ENCODE data around the gene SAMD4A.

SAMD4A gene

GRCh38 chr14:54778618-54779345 lies 211.9 kb downstream of the SAMD4A start:
- Histone ChIP-seq H3K36me3 (replicated peaks) (no peaks in the 10 kb centered on the region; the same call in 1 of the 2 replicates), H3K4me1 (peaks cover 2% of the 10 kb centered on the region), H3K9me3 (no peaks in the 10 kb centered on the region), H3K27me3 (ENCODE audit: low read depth) (no peaks in the 10 kb centered on the region), H3K4me3 (no peak overlapping the region)
- no peak for DNase-seq (ENCODE audit: low spot score in 2 of 2)
- in situ Hi-C loops (cut with MboI; ENCODE audit: low sequenced_read_pairs) = loop anchor here (10.0 kb wide), 1 partner anchor 214 kb away; the partner anchor contains the start of gene SAMD4A

GRCh38 chr14:54781080-54781479 lies 214.2 kb downstream of the SAMD4A start:
- no peaks in the 10 kb centered on the region for H3K9me3 ChIP-seq
- H3K27me3 ChIP-seq (ENCODE audit: low read depth) = no peaks in the 10 kb centered on the region
- H3K4me3 ChIP-seq = no peak overlapping the region
- H3K4me1 ChIP-seq = no peaks in the 10 kb centered on the region
- in situ Hi-C loops (cut with MboI; ENCODE audit: low sequenced_read_pairs) = no loop called here
- DNase-seq (ENCODE audit: low spot score in 2 of 2) = no peak
- peaks cover 5% of the 10 kb centered on the region for H3K36me3 ChIP-seq (replicated peaks)

DNA sequence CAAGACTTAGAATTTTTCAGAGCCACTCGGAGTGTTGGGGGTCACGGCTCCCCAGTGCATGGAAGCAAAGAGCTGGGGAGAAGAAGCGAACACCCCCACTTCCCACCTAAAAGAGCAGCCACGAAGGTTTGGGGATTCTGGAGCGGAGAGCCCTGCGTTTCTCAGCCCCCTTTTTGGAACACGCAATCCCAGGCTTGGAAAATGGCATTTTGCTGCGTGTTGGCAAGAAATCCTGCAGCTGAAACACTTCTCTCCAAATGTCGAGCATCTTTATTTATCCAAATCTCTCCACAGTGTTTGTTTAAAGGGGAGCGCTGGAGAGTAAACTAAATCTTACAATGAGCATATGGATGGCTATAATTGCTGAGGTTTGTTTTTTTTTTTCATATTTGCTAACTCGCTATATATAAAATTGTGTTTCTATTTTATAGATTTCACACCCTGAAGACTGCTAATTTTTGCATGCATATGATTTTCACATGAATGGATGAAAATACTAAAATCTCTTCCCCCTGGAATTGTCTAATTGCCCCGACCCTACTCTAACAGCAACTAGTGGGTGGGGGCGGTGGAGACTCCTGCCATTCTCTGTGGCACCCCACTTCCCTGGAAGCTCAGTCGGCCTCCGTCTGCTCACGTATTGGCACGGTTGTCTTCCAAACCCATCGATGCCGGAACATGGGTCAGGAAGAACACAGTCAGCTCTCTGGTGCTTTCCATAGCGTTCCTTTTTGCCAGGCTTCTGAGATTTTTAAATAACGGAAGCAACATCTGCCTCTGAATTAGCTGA lies 215.2 kb downstream of the SAMD4A start:
- no peak for DNase-seq (ENCODE audit: low spot score in 2 of 2)
- Histone ChIP-seq H3K9me3 (no peaks in the 10 kb centered on the region), H3K36me3 (replicated peaks) (peaks cover 5% of the 10 kb centered on the region), H3K27me3 (ENCODE audit: low read depth) (no peaks in the 10 kb centered on the region), H3K4me1 (no peaks in the 10 kb centered on the region), H3K4me3 (no peak overlapping the region)
- in situ Hi-C loops (cut with MboI; ENCODE audit: low sequenced_read_pairs) = no loop called here

DNA sequence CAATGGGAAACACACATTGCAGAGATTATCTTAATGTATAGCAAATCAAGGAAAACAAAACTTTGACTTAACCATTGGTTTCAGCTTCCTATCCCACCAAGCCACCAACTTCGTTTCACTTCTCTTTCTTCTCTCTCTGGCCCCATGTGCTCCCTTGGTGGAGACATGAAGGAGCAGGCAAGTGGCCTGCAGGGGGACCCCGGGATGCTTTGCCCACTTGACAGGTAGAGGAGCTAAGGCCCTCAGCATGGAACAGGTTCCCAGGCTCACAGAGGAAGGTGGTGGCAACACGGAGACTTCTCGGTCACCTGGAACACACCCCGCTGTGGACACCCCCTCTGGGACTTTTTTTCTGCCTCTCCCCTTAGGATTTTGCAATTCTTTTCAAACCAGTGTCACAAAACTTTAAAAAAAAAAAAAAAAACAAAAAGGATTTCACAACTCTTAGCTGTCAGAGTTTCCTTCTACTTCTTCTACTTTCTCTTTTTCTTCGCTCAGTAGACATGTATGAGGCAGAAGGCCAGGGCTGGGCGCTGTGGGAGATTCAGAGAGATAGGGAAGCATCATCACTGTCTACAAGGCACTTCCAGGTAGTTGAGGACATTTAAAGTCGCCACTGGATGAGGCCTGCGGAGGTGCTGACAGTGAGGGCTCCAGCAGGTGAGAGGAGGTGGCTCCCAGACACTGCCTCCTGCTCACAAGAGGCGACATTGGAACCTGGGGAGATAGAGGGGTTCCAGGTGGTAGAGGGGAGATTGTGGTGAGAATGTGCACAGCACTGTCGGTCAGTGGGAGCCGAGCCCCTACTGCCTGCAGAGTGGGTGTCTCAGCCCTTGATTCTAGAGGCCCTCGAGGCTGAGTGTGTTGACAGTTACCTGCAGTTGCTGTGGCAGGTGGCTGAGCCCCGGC lies 216.1 kb downstream of the SAMD4A start:
- no peaks in the 10 kb centered on the region for H3K27me3 ChIP-seq (ENCODE audit: low read depth)
- no peak overlapping the region for H3K4me3 ChIP-seq
- no peaks in the 10 kb centered on the region for H3K4me1 ChIP-seq
- peak in 1 of 2 experiments; percentile 18 for DNase-seq (ENCODE audit: low spot score in 2 of 2)
- H3K36me3 ChIP-seq (replicated peaks) = peaks cover 5% of the 10 kb centered on the region
- no peaks in the 10 kb centered on the region for H3K9me3 ChIP-seq
- in situ Hi-C loops (cut with MboI; ENCODE audit: low sequenced_read_pairs) = no loop called here

GRCh38 chr14:54783660-54784015 lies 216.7 kb downstream of the SAMD4A start:
- DNase-seq (ENCODE audit: low spot score in 2 of 2) = no peak
- Histone ChIP-seq H3K4me3 (no peak overlapping the region), H3K27me3 (ENCODE audit: low read depth) (no peaks in the 10 kb centered on the region), H3K9me3 (no peaks in the 10 kb centered on the region), H3K36me3 (replicated peaks) (peaks cover 5% of the 10 kb centered on the region), H3K4me1 (no peaks in the 10 kb centered on the region)
- in situ Hi-C loops (cut with MboI; ENCODE audit: low sequenced_read_pairs) = no loop called here

DNA sequence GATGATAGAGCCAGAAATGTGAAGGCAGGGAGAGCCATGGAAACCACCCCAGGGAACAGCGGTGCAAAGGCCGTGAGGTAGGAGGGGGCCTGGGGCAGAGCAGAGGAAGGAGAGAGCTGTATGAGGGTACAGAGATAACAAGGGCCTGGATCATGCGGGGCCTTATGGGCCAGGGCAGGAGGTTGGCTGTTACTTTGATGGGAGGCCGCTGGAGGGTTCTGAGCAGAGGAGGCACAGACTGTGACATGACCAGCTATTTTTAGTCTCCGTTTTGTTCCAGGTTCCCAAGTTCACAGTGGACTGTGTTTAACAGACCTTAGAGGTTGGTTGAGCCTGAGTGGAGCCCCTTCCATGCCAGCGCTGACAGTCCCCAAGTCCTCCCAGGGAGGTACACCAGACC lies 217.1 kb downstream of the SAMD4A start:
- Histone ChIP-seq H3K4me1 (no peaks in the 10 kb centered on the region), H3K9me3 (no peaks in the 10 kb centered on the region), H3K4me3 (no peak overlapping the region), H3K36me3 (replicated peaks) (peaks cover 5% of the 10 kb centered on the region), H3K27me3 (ENCODE audit: low read depth) (no peaks in the 10 kb centered on the region)
- no peak for DNase-seq (ENCODE audit: low spot score in 2 of 2)
- in situ Hi-C loops (cut with MboI; ENCODE audit: low sequenced_read_pairs) = no loop called here

GRCh38 chr14:54784657-54785056 lies 217.7 kb downstream of the SAMD4A start:
- in situ Hi-C loops (cut with MboI; ENCODE audit: low sequenced_read_pairs) = no loop called here
- Histone ChIP-seq H3K9me3 (no peaks in the 10 kb centered on the region), H3K4me3 (no peak overlapping the region), H3K27me3 (ENCODE audit: low read depth) (no peaks in the 10 kb centered on the region), H3K36me3 (replicated peaks) (peaks cover 5% of the 10 kb centered on the region), H3K4me1 (no peaks in the 10 kb centered on the region)
- no peak for DNase-seq (ENCODE audit: low spot score in 2 of 2)

DNA sequence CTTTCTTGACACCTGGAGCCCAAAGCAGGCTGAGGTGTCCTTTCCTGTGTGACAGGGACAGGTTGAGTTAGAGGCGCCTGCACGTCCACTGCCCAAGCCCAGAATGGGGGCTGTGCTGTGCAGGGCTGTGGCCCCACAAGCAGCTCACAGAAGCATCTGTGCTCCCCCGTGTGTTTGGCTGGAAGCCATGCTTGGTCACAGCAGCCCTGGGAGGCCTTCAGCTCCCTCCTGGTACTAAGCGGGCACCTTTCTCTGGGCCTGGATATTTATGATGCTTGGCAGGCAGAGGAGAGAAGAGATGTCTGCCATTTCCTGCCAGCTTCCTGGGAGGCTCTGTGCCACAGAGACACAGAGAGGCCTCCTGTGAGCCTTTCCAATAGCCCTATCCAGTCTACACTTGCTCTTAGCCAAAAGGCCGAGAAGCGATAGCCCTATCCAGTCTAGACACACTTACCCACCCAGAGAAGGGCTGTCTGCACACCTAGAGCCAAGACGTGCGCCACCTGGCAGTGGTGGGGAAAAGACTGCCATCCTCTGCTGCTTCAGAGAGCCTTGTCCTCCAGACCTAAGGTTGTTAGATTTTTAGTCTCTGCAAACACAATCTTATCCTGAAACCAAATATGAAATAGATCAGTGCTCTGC lies 218.3 kb downstream of the SAMD4A start:
- H3K4me3 ChIP-seq = no peak overlapping the region
- H3K27me3 ChIP-seq (ENCODE audit: low read depth) = no peaks in the 10 kb centered on the region
- H3K4me1 ChIP-seq = no peaks in the 10 kb centered on the region
- no peaks in the 10 kb centered on the region for H3K9me3 ChIP-seq
- H3K36me3 ChIP-seq (replicated peaks) = peaks cover 10% of the 10 kb centered on the region
- no peak for DNase-seq (ENCODE audit: low spot score in 2 of 2)
- in situ Hi-C loops (cut with MboI; ENCODE audit: low sequenced_read_pairs) = no loop called here

GRCh38 chr14:54785778-54786770 lies 219.1 kb downstream of the SAMD4A start:
- Histone ChIP-seq H3K27me3 (ENCODE audit: low read depth) (no peaks in the 10 kb centered on the region), H3K4me1 (no peaks in the 10 kb centered on the region), H3K9me3 (no peaks in the 10 kb centered on the region), H3K36me3 (replicated peaks) (peaks cover 10% of the 10 kb centered on the region), H3K4me3 (no peak overlapping the region)
- in situ Hi-C loops (cut with MboI; ENCODE audit: low sequenced_read_pairs) = no loop called here
- DNase-seq (ENCODE audit: low spot score in 2 of 2) = no peak

DNA sequence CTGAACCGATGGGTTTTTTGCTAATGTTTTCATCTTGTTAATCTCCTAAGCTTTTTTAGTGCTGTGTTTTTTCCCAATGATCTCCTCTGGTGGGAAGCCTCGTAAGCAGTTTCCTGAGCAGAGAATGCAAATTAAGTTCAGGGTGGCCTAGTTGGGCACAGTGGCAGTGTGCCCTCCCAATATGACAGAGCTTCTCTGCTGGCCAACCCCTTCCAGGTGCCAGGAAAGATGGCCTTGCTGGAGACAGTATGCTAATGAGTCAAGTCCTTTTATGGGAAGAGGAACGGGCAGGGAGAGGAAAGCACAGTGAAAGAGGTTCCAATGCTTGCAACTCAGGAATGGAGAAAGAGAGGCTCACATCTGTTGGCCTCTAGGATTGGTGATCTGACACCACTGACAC lies 219.9 kb downstream of the SAMD4A start:
- Histone ChIP-seq H3K4me3 (no peak overlapping the region), H3K4me1 (no peaks in the 10 kb centered on the region), H3K36me3 (replicated peaks) (peaks cover 10% of the 10 kb centered on the region), H3K9me3 (no peaks in the 10 kb centered on the region), H3K27me3 (ENCODE audit: low read depth) (no peaks in the 10 kb centered on the region)
- DNase-seq (ENCODE audit: low spot score in 2 of 2) = no peak
- in situ Hi-C loops (cut with MboI; ENCODE audit: low sequenced_read_pairs) = no loop called here

- DNase-seq (ENCODE audit: low spot score in 2 of 2) = no peak
- in situ Hi-C loops (cut with MboI; ENCODE audit: low sequenced_read_pairs) = no loop called here
- Histone ChIP-seq H3K27me3 (ENCODE audit: low read depth) (no peaks in the 10 kb centered on the region), H3K4me1 (no peaks in the 10 kb centered on the region), H3K9me3 (no peaks in the 10 kb centered on the region), H3K36me3 (replicated peaks) (peaks cover 10% of the 10 kb centered on the region), H3K4me3 (no peak overlapping the region)
Observed at GRCh38 chr14:54787261-54787660, 220.3 kb downstream of the SAMD4A start.

- Histone ChIP-seq H3K36me3 (replicated peaks) (peaks cover 14% of the 10 kb centered on the region), H3K27me3 (ENCODE audit: low read depth) (no peaks in the 10 kb centered on the region), H3K4me3 (no peak overlapping the region), H3K9me3 (no peaks in the 10 kb centered on the region), H3K4me1 (no peaks in the 10 kb centered on the region)
- in situ Hi-C loops (cut with MboI; ENCODE audit: low sequenced_read_pairs) = no loop called here
- DNase-seq (ENCODE audit: low spot score in 2 of 2) = no peak
Observed at GRCh38 chr14:54788701-54789100, 221.8 kb downstream of the SAMD4A start.
